ENCODE data around the gene ARHGAP24. TPM values are rescaled to one million over a fixed set of nuclear protein-coding genes. Genes with fewer than 3 reads are reported as not detected.
"Not testable (repeated sequence)": the region's sequence is repeated elsewhere in the genome, so short reads cannot be mapped to it uniquely, and the experiment has no call there.

The ARHGAP24 gene
- total RNA-seq, 1 experiment from 2014 or later = 17.4 TPM

DNA sequence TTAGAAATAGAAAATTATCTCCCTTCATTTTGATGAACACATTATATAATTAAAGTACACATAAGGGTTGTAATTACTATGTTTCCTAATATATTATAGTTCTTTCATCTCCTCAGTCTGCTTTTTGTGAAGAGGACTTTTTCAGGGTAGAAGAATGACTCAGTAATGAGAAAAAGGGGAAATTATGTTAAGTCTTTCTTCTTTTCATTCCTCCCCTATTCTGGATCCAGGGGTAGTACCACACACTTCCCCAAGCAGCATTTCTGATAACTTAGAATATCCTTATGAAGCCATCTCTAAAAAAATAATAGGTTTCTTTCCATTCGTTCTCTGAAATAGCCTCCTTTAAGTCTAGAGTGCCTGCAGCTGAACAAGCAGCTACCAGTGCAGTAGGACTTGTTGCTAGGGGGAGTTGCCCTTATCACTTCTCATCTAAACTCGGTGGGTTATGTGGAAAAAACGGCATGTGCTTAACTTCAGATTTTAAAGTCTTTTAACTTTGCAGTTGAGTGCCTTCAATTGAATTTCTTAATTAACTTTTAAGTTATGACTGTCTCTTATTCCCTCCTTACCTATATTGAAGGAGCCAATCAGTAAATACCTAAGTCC is 184.8 kb downstream of the ARHGAP24 start:
- BruUV-seq (replicated peaks) = no TSS peak
- intact Hi-C loops (cut with micrococcal nuclease; ENCODE audit: unreplicated experiment) = no loop called here

DNA sequence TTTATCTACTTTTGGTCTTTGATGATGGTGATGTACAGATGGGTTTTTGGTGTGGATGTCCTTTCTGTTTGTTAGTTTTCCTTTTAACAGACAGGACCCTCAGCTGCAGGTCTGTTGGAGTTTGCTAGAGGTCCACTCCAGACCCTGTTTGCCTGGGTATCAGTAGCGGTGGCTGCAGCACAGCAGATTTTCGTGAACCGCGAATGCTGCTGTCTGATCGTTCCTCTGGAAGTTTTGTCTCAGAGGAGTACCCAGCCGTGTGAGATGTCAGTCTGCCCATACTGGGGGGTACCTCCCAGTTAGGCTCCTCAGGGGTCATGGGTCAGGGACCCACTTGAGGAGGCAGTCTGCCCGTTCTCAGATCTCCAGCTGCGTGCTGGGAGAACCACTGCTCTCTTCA is 191.7 kb downstream of the ARHGAP24 start:
- ATAC-seq; H3K4me1 ChIP-seq (ENCODE audit: control insufficient read depth, insufficient read depth, low read length); H3K36me3 ChIP-seq (ENCODE audit: control insufficient read depth, insufficient read depth, low read length); intact Hi-C loops (cut with micrococcal nuclease; ENCODE audit: unreplicated experiment); H3K9me3 ChIP-seq (ENCODE audit: control insufficient read depth, insufficient read depth, low read depth, low read length); H3K27ac ChIP-seq (ENCODE audit: low read length); H3K4me3 ChIP-seq (ENCODE audit: low read depth in 2 of 2, low read length in 2 of 2); CTCF ChIA-PET; in situ Hi-C loops (cut with HindIII; ENCODE audit: low pct_unique_long_range_greater_than_20kb, low sequenced_read_pairs); BruUV-seq (replicated peaks); POLR2A ChIA-PET; DNase-seq (ENCODE audit: low read depth, low spot score); H3K27me3 ChIP-seq (ENCODE audit: control insufficient read depth, insufficient read depth, low read length): not testable (repeated sequence)

More for the DNA sequence above, 184.8 kb downstream of the ARHGAP24 start:
- no peak overlapping the region for H3K27ac ChIP-seq (ENCODE audit: low read length)
- peaks cover 3% of the 10 kb centered on the region; the same call in 1 of the 2 replicates for H3K4me1 ChIP-seq (ENCODE audit: control insufficient read depth, insufficient read depth, low read length)
- H3K36me3 ChIP-seq (ENCODE audit: control insufficient read depth, insufficient read depth, low read length) = no peaks in the 10 kb centered on the region
- TF ChIP-seq POLR2AphosphoS5 (IDR thresholded peaks at IDR 0.05; ENCODE audit: low read depth, low read length) (no peak), TCF7L2 (IDR thresholded peaks at IDR 0.05; ENCODE audit: low read depth, low read length) (no peak)
- TF ChIP-seq, protein P1, sequence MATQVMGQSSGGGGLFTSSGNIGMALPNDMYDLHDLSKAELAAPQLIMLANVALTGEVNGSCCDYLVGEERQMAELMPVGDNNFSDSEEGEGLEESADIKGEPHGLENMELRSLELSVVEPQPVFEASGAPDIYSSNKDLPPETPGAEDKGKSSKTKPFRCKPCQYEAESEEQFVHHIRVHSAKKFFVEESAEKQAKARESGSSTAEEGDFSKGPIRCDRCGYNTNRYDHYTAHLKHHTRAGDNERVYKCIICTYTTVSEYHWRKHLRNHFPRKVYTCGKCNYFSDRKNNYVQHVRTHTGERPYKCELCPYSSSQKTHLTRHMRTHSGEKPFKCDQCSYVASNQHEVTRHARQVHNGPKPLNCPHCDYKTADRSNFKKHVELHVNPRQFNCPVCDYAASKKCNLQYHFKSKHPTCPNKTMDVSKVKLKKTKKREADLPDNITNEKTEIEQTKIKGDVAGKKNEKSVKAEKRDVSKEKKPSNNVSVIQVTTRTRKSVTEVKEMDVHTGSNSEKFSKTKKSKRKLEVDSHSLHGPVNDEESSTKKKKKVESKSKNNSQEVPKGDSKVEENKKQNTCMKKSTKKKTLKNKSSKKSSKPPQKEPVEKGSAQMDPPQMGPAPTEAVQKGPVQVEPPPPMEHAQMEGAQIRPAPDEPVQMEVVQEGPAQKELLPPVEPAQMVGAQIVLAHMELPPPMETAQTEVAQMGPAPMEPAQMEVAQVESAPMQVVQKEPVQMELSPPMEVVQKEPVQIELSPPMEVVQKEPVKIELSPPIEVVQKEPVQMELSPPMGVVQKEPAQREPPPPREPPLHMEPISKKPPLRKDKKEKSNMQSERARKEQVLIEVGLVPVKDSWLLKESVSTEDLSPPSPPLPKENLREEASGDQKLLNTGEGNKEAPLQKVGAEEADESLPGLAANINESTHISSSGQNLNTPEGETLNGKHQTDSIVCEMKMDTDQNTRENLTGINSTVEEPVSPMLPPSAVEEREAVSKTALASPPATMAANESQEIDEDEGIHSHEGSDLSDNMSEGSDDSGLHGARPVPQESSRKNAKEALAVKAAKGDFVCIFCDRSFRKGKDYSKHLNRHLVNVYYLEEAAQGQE (IDR thresholded peaks at IDR 0.05; ENCODE audit: insufficient read depth in 1 of 2, low read depth in 2 of 2, low read length in 1 of 2) = no peak
- CTCF ChIA-PET = no interaction called here
- no peak for DNase-seq (ENCODE audit: low read depth, low spot score)
- no peak overlapping the region for H3K4me3 ChIP-seq (ENCODE audit: low read depth in 2 of 2, low read length in 2 of 2)
- POLR2A ChIA-PET = no interaction called here
- in situ Hi-C loops (cut with HindIII; ENCODE audit: low pct_unique_long_range_greater_than_20kb, low sequenced_read_pairs) = no loop called here
- H3K27me3 ChIP-seq (ENCODE audit: control insufficient read depth, insufficient read depth, low read length) = no peaks in the 10 kb centered on the region
- no peaks in the 10 kb centered on the region for H3K9me3 ChIP-seq (ENCODE audit: control insufficient read depth, insufficient read depth, low read depth, low read length)
- no peak for ATAC-seq

DNA sequence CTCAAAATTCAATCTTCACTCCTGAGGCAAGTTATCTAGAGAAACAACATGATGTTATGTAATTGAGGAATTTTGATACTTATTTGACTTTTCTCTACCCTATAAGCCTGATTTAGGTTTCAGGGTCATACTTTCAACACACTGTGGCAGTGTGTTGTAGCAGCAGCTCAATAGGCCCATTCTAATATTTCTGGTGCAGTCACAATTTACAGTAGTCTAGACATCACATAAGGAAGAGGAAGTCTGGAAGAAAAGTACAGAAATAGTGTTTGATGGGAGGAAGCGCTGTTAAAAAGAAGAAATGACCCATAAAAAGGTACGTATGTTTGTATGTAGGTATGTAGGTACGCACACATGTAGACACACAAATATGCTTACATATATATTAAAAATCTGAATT is 194.3 kb downstream of the ARHGAP24 start:
- no TSS peak for BruUV-seq (replicated peaks)
- ChIA-PET CTCF (no interaction called here), POLR2A (no interaction called here)
- H3K36me3 ChIP-seq (ENCODE audit: control insufficient read depth, insufficient read depth, low read length) = no peaks in the 10 kb centered on the region
- H3K27me3 ChIP-seq (ENCODE audit: control insufficient read depth, insufficient read depth, low read length) = no peaks in the 10 kb centered on the region
- no peak overlapping the region for H3K27ac ChIP-seq (ENCODE audit: low read length)
- no peaks in the 10 kb centered on the region for H3K4me1 ChIP-seq (ENCODE audit: control insufficient read depth, insufficient read depth, low read length)
- in situ Hi-C loops (cut with HindIII; ENCODE audit: low pct_unique_long_range_greater_than_20kb, low sequenced_read_pairs) = no loop called here
- intact Hi-C loops (cut with micrococcal nuclease; ENCODE audit: unreplicated experiment) = no loop called here
- no peak overlapping the region for H3K4me3 ChIP-seq (ENCODE audit: low read depth in 2 of 2, low read length in 2 of 2)
- no peaks in the 10 kb centered on the region for H3K9me3 ChIP-seq (ENCODE audit: control insufficient read depth, insufficient read depth, low read depth, low read length)
- TF ChIP-seq, protein P1 (IDR thresholded peaks at IDR 0.05; ENCODE audit: insufficient read depth in 1 of 2, low read depth in 2 of 2, low read length in 1 of 2) = no peak
- TF ChIP-seq POLR2AphosphoS5 (IDR thresholded peaks at IDR 0.05; ENCODE audit: low read depth, low read length) (no peak), TCF7L2 (IDR thresholded peaks at IDR 0.05; ENCODE audit: low read depth, low read length) (no peak), SIN3A (IDR thresholded peaks at IDR 0.05; ENCODE audit: borderline replicate concordance, insufficient read depth, low read depth, low read length) (no peak)
- TF ChIP-seq, protein P2, sequence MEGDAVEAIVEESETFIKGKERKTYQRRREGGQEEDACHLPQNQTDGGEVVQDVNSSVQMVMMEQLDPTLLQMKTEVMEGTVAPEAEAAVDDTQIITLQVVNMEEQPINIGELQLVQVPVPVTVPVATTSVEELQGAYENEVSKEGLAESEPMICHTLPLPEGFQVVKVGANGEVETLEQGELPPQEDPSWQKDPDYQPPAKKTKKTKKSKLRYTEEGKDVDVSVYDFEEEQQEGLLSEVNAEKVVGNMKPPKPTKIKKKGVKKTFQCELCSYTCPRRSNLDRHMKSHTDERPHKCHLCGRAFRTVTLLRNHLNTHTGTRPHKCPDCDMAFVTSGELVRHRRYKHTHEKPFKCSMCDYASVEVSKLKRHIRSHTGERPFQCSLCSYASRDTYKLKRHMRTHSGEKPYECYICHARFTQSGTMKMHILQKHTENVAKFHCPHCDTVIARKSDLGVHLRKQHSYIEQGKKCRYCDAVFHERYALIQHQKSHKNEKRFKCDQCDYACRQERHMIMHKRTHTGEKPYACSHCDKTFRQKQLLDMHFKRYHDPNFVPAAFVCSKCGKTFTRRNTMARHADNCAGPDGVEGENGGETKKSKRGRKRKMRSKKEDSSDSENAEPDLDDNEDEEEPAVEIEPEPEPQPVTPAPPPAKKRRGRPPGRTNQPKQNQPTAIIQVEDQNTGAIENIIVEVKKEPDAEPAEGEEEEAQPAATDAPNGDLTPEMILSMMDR (IDR thresholded peaks at IDR 0.05) = no peak
- ATAC-seq (no peak), DNase-seq (ENCODE audit: low read depth, low spot score) (no peak)
